ENCODE data around the gene TMEM169.

Gene TMEM169

DNA sequence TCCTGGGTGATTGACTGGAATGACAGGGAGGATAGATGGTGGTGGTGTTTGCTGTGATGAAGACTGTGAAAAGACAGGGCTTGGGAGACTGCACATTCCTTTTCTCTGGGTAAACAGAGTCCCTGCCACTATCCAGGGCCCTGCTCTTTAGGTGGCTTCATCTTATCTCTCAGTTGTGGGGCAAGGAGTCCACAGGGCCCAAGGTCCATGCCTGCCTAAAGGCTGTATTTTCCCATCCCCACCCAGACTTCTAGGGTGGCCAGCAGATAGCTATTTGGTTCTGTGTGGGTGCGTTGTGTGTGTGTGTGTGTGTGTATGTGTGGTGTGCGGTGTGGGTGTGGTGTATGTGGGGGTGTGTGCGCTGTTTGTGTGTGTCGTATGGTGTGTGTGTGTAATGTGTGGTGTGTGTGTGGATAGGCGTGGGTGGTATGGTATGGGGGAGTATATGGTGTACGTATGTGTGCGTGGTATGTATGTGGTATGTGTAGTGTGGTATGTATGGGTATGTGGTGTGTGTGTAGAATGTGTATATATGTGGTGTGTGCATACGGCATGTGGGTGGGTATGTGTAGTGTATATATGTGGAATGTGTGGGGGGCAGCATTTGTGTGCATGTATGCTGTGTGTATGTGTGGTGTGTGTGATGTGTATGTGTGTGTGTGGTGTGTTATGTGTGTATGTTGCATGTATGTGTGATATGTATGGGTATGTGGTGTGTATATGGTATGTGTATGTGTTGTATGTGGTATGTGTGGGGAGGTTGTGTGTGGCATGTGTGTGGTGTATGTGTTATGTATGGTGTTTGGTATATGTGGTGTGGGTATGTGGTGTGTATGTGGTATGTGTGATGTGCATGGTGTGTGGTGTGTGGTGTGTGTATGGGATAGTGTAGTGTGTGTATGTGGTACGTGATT lies 17.0 kb downstream of the TMEM169 start:
- TF ChIP-seq, protein P1, sequence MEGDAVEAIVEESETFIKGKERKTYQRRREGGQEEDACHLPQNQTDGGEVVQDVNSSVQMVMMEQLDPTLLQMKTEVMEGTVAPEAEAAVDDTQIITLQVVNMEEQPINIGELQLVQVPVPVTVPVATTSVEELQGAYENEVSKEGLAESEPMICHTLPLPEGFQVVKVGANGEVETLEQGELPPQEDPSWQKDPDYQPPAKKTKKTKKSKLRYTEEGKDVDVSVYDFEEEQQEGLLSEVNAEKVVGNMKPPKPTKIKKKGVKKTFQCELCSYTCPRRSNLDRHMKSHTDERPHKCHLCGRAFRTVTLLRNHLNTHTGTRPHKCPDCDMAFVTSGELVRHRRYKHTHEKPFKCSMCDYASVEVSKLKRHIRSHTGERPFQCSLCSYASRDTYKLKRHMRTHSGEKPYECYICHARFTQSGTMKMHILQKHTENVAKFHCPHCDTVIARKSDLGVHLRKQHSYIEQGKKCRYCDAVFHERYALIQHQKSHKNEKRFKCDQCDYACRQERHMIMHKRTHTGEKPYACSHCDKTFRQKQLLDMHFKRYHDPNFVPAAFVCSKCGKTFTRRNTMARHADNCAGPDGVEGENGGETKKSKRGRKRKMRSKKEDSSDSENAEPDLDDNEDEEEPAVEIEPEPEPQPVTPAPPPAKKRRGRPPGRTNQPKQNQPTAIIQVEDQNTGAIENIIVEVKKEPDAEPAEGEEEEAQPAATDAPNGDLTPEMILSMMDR (IDR thresholded peaks at IDR 0.05; ENCODE audit: low read depth, low read length), result no peak
- H3K4me3 ChIP-seq (replicated peaks in 1 of 2; ENCODE audit: low read depth in 2 of 2, low read length in 2 of 2), result no peak overlapping the region
- no peak for DNase-seq (ENCODE audit: low read depth in 2 of 2)

DNA sequence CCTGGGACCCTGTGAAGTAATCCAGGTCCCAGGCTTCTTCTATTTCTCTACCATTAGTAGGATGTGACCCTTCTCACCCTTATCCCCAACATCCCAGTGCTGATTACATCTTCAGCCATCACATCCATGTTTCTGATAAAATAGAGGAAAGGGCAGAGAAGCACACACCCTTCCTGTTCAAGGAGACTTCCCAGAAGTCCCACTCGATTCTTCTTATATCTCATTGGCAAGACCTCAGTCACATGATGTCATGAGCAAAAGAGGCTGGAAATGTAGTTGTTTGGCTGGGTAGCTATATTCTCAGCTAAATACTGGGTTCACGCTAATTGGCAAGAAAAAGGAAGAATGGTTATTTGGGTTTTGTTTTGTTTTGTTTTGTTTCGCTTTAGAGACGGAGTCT lies 19.4 kb downstream of the TMEM169 start:
- no peak for DNase-seq (ENCODE audit: low read depth in 2 of 2)
- no peak overlapping the region for H3K4me3 ChIP-seq (replicated peaks in 1 of 2; ENCODE audit: low read depth in 2 of 2, low read length in 2 of 2)
- TF ChIP-seq, protein P1 (IDR thresholded peaks at IDR 0.05; ENCODE audit: low read depth, low read length), result no peak

DNA sequence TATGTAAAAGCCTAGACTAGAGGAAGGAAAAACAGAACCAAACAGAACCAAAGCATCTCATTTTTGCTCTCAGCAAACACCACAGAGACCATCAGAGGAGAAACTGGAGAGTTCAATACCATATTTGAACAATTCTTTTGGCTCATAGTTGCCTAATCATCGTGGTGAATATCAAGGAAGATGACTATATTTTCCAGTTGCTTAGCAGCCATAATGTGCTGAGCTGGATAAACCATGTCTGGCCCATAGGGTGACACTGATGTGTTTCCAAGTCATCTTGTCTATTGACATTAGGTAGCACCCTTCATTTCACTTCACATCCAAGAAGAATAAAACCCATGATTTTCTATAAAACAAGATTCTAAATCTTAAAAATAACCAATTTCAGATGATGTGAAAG lies 21.5 kb downstream of the TMEM169 start:
- TF ChIP-seq, protein P1 (IDR thresholded peaks at IDR 0.05; ENCODE audit: low read depth, low read length), result no peak
- DNase-seq (ENCODE audit: low read depth in 2 of 2), result no peak
- H3K4me3 ChIP-seq (replicated peaks in 1 of 2; ENCODE audit: low read depth in 2 of 2, low read length in 2 of 2), result no peak overlapping the region

DNA sequence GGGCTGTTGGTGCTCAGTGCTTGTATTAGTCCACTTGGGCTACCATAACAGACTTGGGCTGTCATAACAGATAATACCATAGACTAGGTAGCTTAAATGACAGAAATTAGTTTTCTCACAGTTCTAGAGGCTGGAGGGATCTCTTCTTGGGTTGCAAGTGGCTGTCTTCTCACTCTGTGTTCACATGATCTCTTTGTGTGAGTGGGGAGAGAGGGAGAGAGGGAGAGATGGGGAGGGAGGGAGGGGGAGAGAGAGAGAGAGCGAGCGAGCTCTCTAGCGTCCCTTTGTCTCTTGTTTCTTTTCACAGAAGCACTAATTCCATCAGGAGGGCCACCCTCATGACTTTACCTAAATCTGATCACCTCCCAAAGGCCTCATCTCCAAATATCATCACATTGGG lies 23.0 kb downstream of the TMEM169 start:
- TF ChIP-seq, protein P1 (IDR thresholded peaks at IDR 0.05; ENCODE audit: low read depth, low read length), result no peak
- H3K4me3 ChIP-seq (replicated peaks in 1 of 2; ENCODE audit: low read depth in 2 of 2, low read length in 2 of 2), result no peak overlapping the region
- DNase-seq (ENCODE audit: low read depth in 2 of 2), result no peak

DNA sequence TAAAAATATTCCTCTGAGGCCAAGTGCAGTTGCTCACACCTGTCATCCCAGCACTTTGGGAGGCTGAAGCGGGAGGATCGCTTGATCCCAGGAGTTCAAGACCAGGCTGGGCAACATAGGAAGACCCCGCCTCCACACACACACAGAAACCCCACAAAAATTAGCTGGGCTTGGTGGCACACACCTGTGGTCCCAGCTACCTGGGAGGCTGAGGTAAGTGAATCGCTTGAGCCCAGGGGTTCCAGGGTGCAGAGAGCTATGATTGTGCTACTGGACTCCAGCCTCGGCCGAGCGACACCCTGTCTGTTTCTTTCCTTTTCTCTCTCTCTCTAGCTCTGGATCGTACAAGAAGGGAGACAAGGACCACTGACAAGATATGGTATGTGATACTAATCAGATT lies 25.6 kb downstream of the TMEM169 start:
- DNase-seq (ENCODE audit: low read depth in 2 of 2), result no peak
- TF ChIP-seq, protein P1 (IDR thresholded peaks at IDR 0.05; ENCODE audit: low read depth, low read length), result no peak
- H3K4me3 ChIP-seq (replicated peaks in 1 of 2; ENCODE audit: low read depth in 2 of 2, low read length in 2 of 2), result no peak overlapping the region

DNA sequence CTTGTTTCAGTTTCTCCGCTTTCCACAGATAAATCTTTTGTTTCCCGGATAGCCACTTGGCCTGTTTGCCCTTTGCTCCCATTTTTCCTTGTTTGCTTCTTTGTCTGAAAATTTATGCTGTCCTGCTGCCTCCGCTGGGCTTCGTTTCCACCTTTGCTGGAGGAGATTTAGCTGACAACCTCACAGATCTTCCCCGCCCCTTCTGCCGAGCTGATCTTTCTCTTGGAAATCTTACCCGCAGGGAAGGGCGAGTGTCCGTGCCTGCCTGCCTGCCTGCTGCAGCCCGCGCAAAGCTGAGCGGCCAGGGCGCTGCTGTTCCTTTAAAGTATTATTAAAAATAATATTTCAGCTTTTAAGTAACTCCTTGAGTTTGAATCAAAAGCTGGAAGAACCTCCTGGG lies 26.0 kb downstream of the TMEM169 start:
- H3K4me3 ChIP-seq (replicated peaks in 1 of 2; ENCODE audit: low read depth in 2 of 2, low read length in 2 of 2), result no peak overlapping the region
- DNase-seq (ENCODE audit: low read depth in 2 of 2), result no peak
- TF ChIP-seq, protein P1 (IDR thresholded peaks at IDR 0.05; ENCODE audit: low read depth, low read length), result no peak
